BLaER1 (cell line): ENCODE measurements around the gene ERFL.
"Not testable (repeated sequence)": the region's sequence is repeated elsewhere in the genome, so short reads cannot be mapped to it uniquely, and the experiment has no call there.

ENCODE experiments used
- H3K27ac ChIP-seq: shearing (Covaris generic); formaldehyde crosslinking; 2 replicates; pipeline ENCODE4 v1.8.1; 2022
- H3K27me3 ChIP-seq: shearing (Covaris generic); formaldehyde crosslinking; 2 replicates; pipeline ENCODE4 v1.8.1; 2022
- H3K36me3 ChIP-seq: shearing (Covaris generic); formaldehyde crosslinking; 2 replicates; pipeline ENCODE4 v1.8.1; 2022
- H3K4me1 ChIP-seq: shearing (Covaris generic); formaldehyde crosslinking; 2 replicates; pipeline ENCODE4 v1.8.1; 2022
- H3K4me2 ChIP-seq: shearing (Covaris generic); formaldehyde crosslinking; 2 replicates; pipeline ENCODE4 v1.8.1; 2022
- H3K4me3 ChIP-seq: shearing (Covaris generic); formaldehyde crosslinking; 2 replicates; pipeline ENCODE4 v1.8.1; 2022
- H3K9ac ChIP-seq: shearing (Covaris generic); formaldehyde crosslinking; 2 replicates; pipeline ENCODE4 v1.8.1; 2022
- H3K9me3 ChIP-seq: shearing (Covaris generic); formaldehyde crosslinking; 2 replicates; pipeline ENCODE4 v1.8.1; 2022
- H4K20me1 ChIP-seq: shearing (Covaris generic); formaldehyde crosslinking; 2 replicates; pipeline ENCODE4 v1.8.1; 2022
- Cebpa-rat ChIP-seq: shearing (Covaris generic); IDR thresholded peaks from 2 replicates; pipeline ENCODE4 v1.8.1; 2022

The ERFL gene

GRCh38 chr19:41880329-41880708 lies 47.9 kb downstream of the ERFL start:
- Histone ChIP-seq H3K36me3 (peaks cover 21% of the 10 kb centered on the region), H3K4me1 (peaks cover 72% of the 10 kb centered on the region), H3K27me3 (no peaks in the 10 kb centered on the region), H3K27ac (peak overlapping the region; percentile 97), H3K4me2 (peak overlapping the region; percentile 99), H3K9ac (no peak overlapping the region), H4K20me1 (peaks cover 27% of the 10 kb centered on the region), H3K9me3 (no peaks in the 10 kb centered on the region), H3K4me3 (peak overlapping the region; percentile 80; the same call in 1 of the 2 replicates)
- TF ChIP-seq Cebpa-rat, result no peak

- Histone ChIP-seq H3K4me1 (peaks cover 72% of the 10 kb centered on the region), H3K36me3 (peaks cover 20% of the 10 kb centered on the region), H3K27ac (peak overlapping the region; percentile 97), H3K4me3 (peak overlapping the region; percentile 80), H3K27me3 (no peaks in the 10 kb centered on the region), H3K9me3 (no peaks in the 10 kb centered on the region), H3K9ac (peak overlapping the region; percentile 96), H3K4me2 (peak overlapping the region; percentile 99), H4K20me1 (peaks cover 22% of the 10 kb centered on the region)
- no peak for TF ChIP-seq Cebpa-rat
Measured at GRCh38 chr19:41879670-41880328, 48.5 kb downstream of the ERFL start.

DNA sequence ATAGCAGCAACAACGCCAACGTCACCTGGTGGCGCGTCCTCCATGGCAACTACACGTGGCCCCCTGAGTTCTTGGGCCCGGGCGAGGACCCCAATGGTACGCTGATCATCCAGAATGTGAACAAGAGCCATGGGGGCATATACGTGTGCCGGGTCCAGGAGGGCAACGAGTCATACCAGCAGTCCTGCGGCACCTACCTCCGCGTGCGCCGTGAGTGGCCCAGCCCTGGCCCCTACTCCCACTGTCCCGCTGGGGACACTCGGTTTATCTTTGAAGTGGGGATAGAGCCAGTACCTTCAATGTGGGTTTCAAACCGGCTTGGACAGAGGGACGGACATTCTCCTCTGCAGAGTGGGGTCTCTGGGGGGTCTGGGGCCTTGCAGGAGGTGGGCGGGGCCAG lies 49.2 kb downstream of the ERFL start:
- Histone ChIP-seq H3K27ac (peak overlapping the region; percentile 97), H4K20me1 (peaks cover 17% of the 10 kb centered on the region; the same call in 1 of the 2 replicates), H3K9me3 (no peaks in the 10 kb centered on the region), H3K36me3 (peaks cover 20% of the 10 kb centered on the region), H3K9ac (peak overlapping the region; percentile 96), H3K4me2 (peak overlapping the region; percentile 99), H3K27me3 (no peaks in the 10 kb centered on the region), H3K4me3 (peak overlapping the region; percentile 80), H3K4me1 (peaks cover 75% of the 10 kb centered on the region)
- TF ChIP-seq Cebpa-rat, result no peak

DNA sequence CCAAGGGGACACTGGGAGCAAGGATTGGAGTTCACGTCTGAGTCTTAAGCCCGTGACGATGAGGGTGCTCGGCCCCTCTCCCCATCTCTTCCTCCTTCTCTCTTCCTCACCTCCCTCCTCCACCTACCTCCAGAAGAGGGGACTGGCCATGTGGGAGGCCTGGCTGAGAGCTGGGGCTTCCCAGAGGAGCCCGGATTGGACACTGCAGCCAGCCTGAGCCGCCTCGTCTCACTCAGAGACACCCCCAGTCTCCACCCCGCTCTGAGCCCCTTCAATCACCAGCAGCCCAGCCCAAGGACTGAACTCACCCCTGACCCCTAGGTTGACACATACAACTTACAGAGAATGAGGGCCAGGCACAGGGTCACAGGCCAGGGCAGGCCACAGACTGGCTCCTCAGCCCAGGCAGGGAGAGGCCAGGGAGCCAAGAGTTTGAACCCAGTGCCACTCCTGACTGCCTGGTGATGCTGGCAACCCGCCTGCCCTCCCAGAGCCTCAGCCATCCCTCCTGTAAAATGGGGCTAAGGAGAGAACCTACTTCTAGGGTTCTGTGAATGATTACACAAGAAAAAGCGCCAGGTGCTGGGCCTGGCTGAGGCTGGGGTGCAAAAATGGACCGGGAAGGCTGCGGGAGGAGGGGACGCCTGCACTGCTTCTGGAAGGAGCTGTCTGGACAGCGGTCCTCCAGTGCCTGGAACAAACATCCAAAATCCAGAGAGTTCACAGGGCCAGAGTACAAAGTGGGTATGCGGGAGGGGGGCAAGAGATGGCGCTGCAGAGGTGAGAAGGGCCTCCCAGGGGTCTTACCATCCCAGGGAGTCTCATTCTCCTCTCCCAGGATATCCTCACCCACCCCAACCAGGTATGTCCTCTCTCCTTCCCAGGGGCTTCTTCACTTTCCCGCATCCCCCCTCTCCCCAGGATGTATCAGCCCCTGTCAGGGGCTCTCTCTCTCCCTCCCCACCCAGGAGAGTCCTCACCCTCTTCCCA lies 50.0 kb downstream of the ERFL start:
- Histone ChIP-seq H3K4me3 (peak overlapping the region; percentile 80), H3K27ac (peak overlapping the region; percentile 97), H4K20me1 (peaks cover 17% of the 10 kb centered on the region; the same call in 1 of the 2 replicates), H3K4me1 (peaks cover 84% of the 10 kb centered on the region), H3K9me3 (no peaks in the 10 kb centered on the region), H3K36me3 (peaks cover 20% of the 10 kb centered on the region), H3K4me2 (peak overlapping the region; percentile 99), H3K9ac (peak overlapping the region; percentile 96), H3K27me3 (no peaks in the 10 kb centered on the region)
- TF ChIP-seq Cebpa-rat, result no peak

DNA sequence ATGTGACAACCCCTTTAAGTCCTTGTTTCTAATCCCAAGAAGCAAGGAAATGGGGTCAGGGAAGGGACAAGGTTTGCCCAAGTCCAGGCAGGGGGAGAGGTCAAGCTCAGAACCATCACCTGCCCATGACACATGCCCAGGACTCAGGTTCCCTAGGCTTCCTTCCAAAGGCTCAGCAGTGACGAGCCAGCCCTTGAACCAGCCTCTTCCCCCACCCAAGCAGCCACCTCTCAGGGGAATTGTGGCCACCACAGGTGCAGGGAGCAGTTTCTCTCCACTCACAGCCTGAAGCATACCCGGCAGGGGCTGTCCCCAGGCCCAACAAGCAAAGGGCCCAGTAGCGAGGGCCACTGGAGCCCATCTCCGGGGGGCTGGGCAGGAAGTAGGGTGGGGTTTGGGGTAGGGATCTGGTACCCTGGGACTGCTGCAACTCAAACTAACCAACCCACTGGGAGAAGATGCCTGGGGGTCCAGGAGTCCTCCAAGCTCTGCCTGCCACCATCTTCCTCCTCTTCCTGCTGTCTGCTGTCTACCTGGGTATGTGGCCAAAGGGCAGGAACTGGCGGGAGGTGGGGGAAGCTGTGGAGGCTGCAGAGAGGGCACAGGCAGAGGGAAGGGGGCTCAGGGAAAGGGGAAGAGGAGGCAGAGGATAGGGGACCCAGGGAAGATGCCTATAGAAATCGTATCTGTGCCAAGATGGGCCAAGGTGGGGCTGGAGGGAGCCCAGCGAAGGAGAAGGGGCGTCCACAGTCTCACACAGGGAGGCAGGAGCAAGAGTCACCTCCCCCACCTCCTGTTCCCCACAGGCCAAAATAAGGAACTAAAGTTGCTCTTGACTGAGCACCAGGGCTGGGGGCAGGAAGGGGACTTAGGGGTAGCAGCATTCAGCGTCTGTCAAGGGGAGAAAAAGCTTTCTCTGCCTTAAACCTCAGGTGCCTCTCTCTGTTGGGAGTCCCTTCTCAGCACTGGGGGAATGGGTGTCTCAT lies 51.1 kb downstream of the ERFL start, which contains the start of gene CD79A:
CD79A (plus strand) TSS at position 433 of the 986 bp plus-strand sequence; CDS start at position 459, 26 bp downstream.
- Histone ChIP-seq H3K27me3 (no peaks in the 10 kb centered on the region), H3K4me2 (peak within 1 kb of the TSS; percentile 99), H3K9ac (peak within 1 kb of the TSS; percentile 96), H3K9me3 (no peaks in the 10 kb centered on the region), H4K20me1 (peaks cover 23% of the 10 kb centered on the region), H3K4me1 (peaks cover 88% of the 10 kb centered on the region), H3K27ac (peak within 1 kb of the TSS; percentile 97), H3K4me3 (peak within 1 kb of the TSS; percentile 80), H3K36me3 (peaks cover 27% of the 10 kb centered on the region)
- no peak for TF ChIP-seq Cebpa-rat

DNA sequence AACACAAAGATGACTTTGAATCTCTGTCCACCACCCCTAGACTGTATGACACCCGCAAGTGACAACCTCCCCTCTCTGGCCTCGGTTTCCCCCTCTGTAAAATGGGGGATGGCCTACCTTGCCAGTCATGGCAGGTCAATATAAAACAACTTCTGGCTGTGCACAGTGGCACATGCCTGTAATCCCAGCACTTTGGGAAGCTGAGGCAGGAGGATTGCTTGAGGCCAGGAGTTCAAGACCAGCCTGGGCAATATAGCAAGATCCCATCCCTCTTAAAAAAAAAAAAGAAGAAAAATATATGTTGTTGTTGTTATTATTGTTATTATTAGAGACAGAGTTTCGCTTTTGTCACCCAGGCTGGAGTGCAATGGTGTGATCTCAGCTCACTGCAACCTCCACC lies 52.3 kb downstream of the ERFL start:
- Histone ChIP-seq H3K9ac (peak overlapping the region; percentile 96), H3K4me1 (peaks cover 88% of the 10 kb centered on the region), H3K36me3 (peaks cover 31% of the 10 kb centered on the region), H4K20me1 (peaks cover 30% of the 10 kb centered on the region), H3K27ac (peak overlapping the region; percentile 97), H3K4me2 (peak overlapping the region; percentile 99)
- not testable (repeated sequence) for H3K4me3 ChIP-seq, H3K9me3 ChIP-seq, H3K27me3 ChIP-seq

DNA sequence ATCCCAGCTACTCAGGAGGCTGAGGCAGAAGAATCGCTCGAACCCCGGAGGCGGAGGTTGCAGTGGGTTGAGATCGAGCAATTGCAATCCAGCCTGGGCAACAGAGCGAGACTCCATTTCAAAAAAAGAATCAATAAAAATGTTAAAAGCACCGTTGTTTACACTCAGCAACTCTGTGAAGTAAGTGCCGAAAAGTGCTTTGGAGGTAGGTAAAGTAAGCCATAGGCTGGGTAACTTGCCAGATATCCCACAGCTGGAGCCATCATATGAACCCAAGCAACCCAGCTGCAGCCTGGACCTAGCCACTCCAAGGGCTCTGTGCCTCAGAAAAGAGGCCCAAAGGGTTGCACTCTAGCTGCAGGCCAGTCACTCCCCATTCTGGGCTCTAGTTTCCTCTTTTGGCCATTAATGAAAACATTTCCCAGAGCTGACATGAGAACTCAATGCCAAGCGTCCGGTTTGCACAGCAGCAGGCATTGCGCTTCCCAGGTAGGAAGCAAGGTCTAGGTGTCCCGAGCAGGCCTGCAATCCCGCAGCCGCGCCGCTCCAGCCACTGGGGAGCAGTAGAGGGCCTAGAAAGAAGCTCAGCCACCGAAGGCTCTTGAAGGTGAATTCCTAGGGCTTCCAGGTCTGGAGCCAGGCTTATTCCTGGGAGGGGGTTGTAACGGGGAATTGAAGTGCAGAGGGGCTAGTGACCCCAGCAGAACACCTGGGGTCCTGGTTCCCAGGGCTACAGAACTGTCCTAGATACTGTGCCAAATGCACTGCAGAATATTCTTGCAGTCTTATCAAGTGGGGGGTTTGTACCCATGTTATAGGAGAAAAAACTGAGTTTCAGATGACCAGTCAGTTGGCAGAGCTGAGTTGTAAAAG lies 55.2 kb downstream of the ERFL start:
- H4K20me1 ChIP-seq, result peaks cover 48% of the 10 kb centered on the region
- H3K4me3 ChIP-seq, result peak overlapping the region; percentile 47; the same call in 1 of the 2 replicates
- H3K27me3 ChIP-seq, result no peaks in the 10 kb centered on the region
- no peaks in the 10 kb centered on the region for H3K9me3 ChIP-seq
- H3K27ac ChIP-seq, result peak overlapping the region; percentile 97
- peak overlapping the region; percentile 75 for H3K9ac ChIP-seq
- peaks cover 44% of the 10 kb centered on the region for H3K36me3 ChIP-seq
- no peak for TF ChIP-seq Cebpa-rat
- peaks cover 90% of the 10 kb centered on the region for H3K4me1 ChIP-seq
- H3K4me2 ChIP-seq, result peak overlapping the region; percentile 99

DNA sequence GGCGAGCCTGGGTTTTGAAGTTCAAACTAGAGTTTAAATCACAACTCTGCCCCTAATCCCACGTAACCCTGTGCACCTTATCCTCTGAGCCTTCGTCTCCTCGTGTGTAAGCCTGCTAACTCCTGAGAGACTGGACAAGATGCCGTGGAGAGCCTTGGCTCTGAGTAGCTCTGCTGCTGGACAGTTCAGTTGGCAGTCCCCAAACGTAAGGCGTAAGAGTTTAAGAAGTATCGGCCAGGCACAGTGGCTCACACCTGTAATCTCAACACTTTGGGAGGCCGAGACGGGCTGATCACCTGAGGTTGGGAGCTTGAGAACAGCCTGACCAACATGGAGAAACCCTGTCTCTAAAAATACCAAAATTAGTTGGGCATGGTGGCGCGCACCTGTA lies 55.9 kb downstream of the ERFL start:
- peaks cover 50% of the 10 kb centered on the region for H3K36me3 ChIP-seq
- H3K4me2 ChIP-seq, result peak overlapping the region; percentile 99
- H4K20me1 ChIP-seq, result peaks cover 54% of the 10 kb centered on the region
- H3K4me3 ChIP-seq, result peak overlapping the region; percentile 47
- peak overlapping the region; percentile 97 for H3K27ac ChIP-seq
- no peaks in the 10 kb centered on the region for H3K9me3 ChIP-seq
- H3K4me1 ChIP-seq, result peaks cover 94% of the 10 kb centered on the region
- H3K9ac ChIP-seq, result peak overlapping the region; percentile 75
- TF ChIP-seq Cebpa-rat, result no peak
- H3K27me3 ChIP-seq, result no peaks in the 10 kb centered on the region
